Measurements from ENCODE around the gene NBPF1.
"Not testable (repeated sequence)": the region's sequence is repeated elsewhere in the genome, so short reads cannot be mapped to it uniquely, and the experiment has no call there.

NBPF1 gene

DNA sequence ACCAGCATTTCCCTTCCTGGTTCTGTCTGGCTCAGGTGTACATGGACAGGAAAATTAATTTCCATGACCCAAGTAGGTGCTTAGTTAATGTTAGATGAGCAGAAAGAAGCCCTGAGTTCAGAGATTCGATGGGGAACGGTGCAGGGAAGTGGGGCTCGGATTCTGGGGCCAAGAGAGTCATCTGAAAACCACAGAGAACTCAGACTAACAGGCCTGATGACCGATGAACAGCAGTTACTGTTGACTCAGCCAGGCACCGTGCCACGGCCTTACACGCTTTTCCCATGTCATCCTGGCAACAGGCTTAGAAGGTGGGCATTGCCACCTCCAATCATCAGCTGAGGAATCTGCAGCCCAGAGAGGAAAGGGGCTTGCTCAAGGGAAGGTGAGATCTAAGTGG, 10.0 kb upstream of the NBPF1 start:
- H3K4me3 ChIP-seq (IDR thresholded peaks at IDR 0.05; ENCODE audit: insufficient read depth, low read depth, low read length); H3K4me2 ChIP-seq; H3K27ac ChIP-seq; H3K9ac ChIP-seq; H3K36me3 ChIP-seq (ENCODE audit: insufficient read depth); H3K27me3 ChIP-seq (ENCODE audit: insufficient read depth, low read depth); H3K79me2 ChIP-seq (ENCODE audit: insufficient read depth, low read depth); H4K20me1 ChIP-seq (ENCODE audit: insufficient read depth); H3K4me1 ChIP-seq (ENCODE audit: low read depth, poor library complexity, severe bottlenecking); H2AFZ ChIP-seq (ENCODE audit: low read depth): not testable (repeated sequence)

DNA sequence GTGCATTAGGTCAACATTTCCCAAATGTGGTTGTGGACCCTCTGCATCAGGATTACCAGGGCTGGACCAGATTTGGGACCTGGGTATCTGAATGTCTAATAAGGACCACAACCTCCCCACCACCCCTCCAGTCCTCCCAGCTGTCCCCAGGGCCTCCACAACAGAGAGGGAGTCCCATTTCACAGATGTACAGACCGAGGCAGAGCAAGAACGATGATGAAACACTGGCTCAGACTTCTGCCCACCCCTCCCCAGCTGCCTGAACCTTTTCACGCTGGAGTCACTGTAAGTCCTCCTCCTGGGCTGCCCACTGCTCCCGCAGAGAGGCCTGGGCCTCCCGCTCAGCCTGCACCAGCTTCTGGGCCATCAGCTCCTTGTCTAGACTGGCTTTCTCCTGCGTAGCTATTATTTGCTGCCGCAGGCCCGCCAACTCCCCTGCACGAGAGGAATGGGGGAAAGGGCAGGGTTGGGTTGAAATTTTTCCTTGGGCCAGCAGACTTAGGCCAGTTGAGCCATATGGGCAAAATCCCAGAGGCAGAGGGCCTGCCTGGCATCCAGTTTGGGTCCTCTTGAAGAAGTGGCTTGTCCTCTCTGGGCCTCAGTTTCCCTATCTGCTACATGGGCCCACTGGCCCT, 8.4 kb upstream of the NBPF1 start:
- not testable (repeated sequence) for H4K20me1 ChIP-seq (ENCODE audit: insufficient read depth); H3K4me2 ChIP-seq; H3K79me2 ChIP-seq (ENCODE audit: insufficient read depth, low read depth); H3K9ac ChIP-seq; H3K27ac ChIP-seq; H2AFZ ChIP-seq (ENCODE audit: low read depth); H3K4me3 ChIP-seq (IDR thresholded peaks at IDR 0.05; ENCODE audit: insufficient read depth, low read depth, low read length); H3K4me1 ChIP-seq (ENCODE audit: low read depth, poor library complexity, severe bottlenecking); H3K36me3 ChIP-seq (ENCODE audit: insufficient read depth); H3K27me3 ChIP-seq (ENCODE audit: insufficient read depth, low read depth)

DNA sequence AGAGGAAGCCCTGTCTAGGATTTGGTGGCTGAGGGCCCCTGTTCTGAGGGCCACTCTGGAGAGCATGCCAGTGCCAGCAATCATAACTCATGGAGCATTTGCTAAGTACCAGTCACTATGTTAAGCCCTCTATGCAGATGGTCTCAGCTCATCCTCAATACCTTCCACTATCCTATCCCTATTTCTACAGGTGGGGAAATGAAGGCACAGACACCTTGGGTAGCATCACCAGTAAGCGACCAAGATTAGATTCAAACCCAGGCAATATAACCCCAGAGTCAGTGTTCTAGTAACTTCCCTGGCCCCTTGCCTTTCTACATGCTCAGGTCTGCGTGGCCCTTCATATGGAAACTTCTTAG, 7.9 kb upstream of the NBPF1 start:
- TF ChIP-seq, protein P1, sequence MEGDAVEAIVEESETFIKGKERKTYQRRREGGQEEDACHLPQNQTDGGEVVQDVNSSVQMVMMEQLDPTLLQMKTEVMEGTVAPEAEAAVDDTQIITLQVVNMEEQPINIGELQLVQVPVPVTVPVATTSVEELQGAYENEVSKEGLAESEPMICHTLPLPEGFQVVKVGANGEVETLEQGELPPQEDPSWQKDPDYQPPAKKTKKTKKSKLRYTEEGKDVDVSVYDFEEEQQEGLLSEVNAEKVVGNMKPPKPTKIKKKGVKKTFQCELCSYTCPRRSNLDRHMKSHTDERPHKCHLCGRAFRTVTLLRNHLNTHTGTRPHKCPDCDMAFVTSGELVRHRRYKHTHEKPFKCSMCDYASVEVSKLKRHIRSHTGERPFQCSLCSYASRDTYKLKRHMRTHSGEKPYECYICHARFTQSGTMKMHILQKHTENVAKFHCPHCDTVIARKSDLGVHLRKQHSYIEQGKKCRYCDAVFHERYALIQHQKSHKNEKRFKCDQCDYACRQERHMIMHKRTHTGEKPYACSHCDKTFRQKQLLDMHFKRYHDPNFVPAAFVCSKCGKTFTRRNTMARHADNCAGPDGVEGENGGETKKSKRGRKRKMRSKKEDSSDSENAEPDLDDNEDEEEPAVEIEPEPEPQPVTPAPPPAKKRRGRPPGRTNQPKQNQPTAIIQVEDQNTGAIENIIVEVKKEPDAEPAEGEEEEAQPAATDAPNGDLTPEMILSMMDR (conservative IDR thresholded peaks at IDR 0.05; ENCODE audit: low read depth, low read length): peak; percentile 38
- Histone ChIP-seq H3K4me3 (IDR thresholded peaks at IDR 0.05; ENCODE audit: insufficient read depth, low read depth, low read length) (no peak overlapping the region), H3K79me2 (ENCODE audit: insufficient read depth, low read depth) (no peaks in the 10 kb centered on the region), H3K27me3 (ENCODE audit: insufficient read depth, low read depth) (no peaks in the 10 kb centered on the region), H3K4me2 (no peak overlapping the region), H3K27ac (no peak overlapping the region), H3K9ac (no peak overlapping the region), H3K4me1 (ENCODE audit: low read depth, poor library complexity, severe bottlenecking) (peaks cover 3% of the 10 kb centered on the region), H3K36me3 (ENCODE audit: insufficient read depth) (no peaks in the 10 kb centered on the region), H2AFZ (ENCODE audit: low read depth) (no peak overlapping the region), H4K20me1 (ENCODE audit: insufficient read depth) (no peaks in the 10 kb centered on the region)

DNA sequence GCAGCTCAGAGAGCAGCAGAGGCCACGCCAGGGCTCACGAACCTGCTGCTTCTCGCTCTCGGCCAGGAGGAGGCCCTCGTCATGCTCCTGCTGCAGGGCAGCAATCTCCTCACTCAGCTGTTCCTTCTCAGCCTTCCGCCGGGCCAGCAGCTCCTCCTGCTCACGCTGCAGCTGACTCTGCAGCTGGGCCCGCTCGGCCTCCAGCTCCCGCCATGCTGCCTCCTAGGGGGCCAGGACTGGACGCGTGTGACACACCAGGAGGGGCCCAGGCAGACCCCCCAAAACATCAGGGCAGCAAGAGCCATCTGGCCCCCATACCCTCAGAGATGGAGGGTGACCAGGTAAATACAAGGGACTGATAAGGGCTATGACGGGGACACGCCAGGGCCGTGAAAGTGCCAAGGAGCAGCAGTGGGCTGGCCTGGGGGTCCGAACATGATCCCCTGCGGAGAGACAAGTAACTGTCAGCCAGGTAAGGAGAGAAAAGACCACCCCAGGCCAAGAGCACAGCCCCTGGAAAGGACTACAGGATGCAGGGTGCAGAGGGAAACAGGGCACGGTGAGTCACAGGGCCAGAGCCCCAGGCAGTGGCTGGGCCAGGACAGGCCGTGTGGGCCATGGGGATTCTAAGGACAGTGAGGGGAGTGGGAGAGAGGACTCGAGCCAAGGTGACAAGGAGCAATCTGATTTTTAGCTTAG, 6.6 kb upstream of the NBPF1 start:
- H2AFZ ChIP-seq (ENCODE audit: low read depth); H3K27me3 ChIP-seq (ENCODE audit: insufficient read depth, low read depth); H3K27ac ChIP-seq; H3K79me2 ChIP-seq (ENCODE audit: insufficient read depth, low read depth); H3K4me2 ChIP-seq; H3K4me1 ChIP-seq (ENCODE audit: low read depth, poor library complexity, severe bottlenecking); H3K9ac ChIP-seq; H4K20me1 ChIP-seq (ENCODE audit: insufficient read depth); H3K36me3 ChIP-seq (ENCODE audit: insufficient read depth); H3K4me3 ChIP-seq (IDR thresholded peaks at IDR 0.05; ENCODE audit: insufficient read depth, low read depth, low read length): not testable (repeated sequence)

DNA sequence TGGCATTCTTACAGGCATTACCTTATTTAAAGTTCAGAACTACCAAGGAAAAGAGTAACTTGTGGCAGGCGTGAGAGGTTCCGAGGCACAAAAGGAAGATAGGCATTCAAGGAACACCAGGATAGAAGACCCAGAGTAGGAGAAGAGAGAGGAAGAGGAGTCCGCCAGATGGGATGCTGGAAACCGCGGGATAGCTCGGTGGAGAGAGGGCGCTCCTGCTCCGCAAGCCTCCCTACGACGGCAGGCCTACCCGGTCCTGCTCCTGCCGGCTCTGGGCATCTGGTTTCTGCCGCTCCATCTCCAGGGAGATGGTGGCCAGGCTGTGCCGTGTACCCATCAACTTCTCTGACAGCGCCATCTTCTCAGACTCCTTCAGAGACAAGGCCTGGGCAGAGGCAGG, 5.4 kb upstream of the NBPF1 start:
- H3K4me1 ChIP-seq (ENCODE audit: low read depth, poor library complexity, severe bottlenecking): peaks cover 11% of the 10 kb centered on the region
- H2AFZ ChIP-seq (ENCODE audit: low read depth): no peak overlapping the region
- H3K9ac ChIP-seq: no peak overlapping the region
- H3K4me3 ChIP-seq (IDR thresholded peaks at IDR 0.05; ENCODE audit: insufficient read depth, low read depth, low read length): no peak overlapping the region
- H3K27me3 ChIP-seq (ENCODE audit: insufficient read depth, low read depth): peaks cover 10% of the 10 kb centered on the region; the same call in 1 of the 2 replicates
- no peaks in the 10 kb centered on the region for H3K79me2 ChIP-seq (ENCODE audit: insufficient read depth, low read depth)
- no peak overlapping the region for H3K4me2 ChIP-seq
- TF ChIP-seq, protein P1 (conservative IDR thresholded peaks at IDR 0.05; ENCODE audit: low read depth, low read length): no peak
- H3K36me3 ChIP-seq (ENCODE audit: insufficient read depth): no peaks in the 10 kb centered on the region
- no peak overlapping the region for H3K27ac ChIP-seq
- no peaks in the 10 kb centered on the region for H4K20me1 ChIP-seq (ENCODE audit: insufficient read depth)
